ES-I3 (cell line): Measurements from ENCODE around the gene ST6GALNAC3.

Source experiments
- H3K36me3 ChIP-seq: 2 replicates; pipeline ENCODE4 v1.6.1; 2013; ENCODE audit warnings: mild to moderate bottlenecking, low read length, control low read depth, moderate library complexity; ENCODE audit not compliant: insufficient read depth
- H3K4me1 ChIP-seq: 2 replicates; pipeline ENCODE4 v1.6.1; 2013; ENCODE audit warnings: mild to moderate bottlenecking, control low read depth, low read length; ENCODE audit not compliant: insufficient read depth
- H3K9ac ChIP-seq: 2 replicates; pipeline ENCODE4 v1.6.1; 2013; ENCODE audit warnings: low read depth, mild to moderate bottlenecking, low read length, moderate library complexity
- H3K9me3 ChIP-seq: 2 replicates; pipeline ENCODE4 v1.6.1; 2013; ENCODE audit warnings: mild to moderate bottlenecking, low read length, moderate library complexity; ENCODE audit not compliant: control insufficient read depth, insufficient read depth

Gene ST6GALNAC3

GRCh38 chr1:76366726-76367125 lies 292.2 kb downstream of the ST6GALNAC3 start:
- H3K9ac ChIP-seq = no peak overlapping the region
- no peaks in the 10 kb centered on the region for H3K9me3 ChIP-seq
- H3K4me1 ChIP-seq = no peaks in the 10 kb centered on the region
- H3K36me3 ChIP-seq = no peaks in the 10 kb centered on the region

DNA sequence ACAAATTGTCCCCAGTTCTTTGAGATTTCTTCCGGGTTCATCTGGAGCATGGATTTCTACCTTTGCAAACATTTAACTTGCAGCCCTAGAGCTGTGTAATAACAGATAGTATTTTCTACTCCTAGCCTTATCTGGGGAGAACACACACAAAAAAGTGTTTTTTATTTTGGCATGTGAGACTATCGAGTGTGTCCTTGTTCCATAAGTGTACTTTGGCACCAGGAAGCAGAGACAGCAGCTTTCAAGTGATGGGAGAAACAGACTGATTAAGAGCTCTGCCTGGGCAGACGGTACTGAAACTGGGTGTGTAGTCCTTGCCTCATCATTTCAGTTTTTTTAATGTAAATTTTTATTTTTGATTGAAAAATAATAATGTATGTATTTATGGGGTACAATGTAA lies 297.4 kb downstream of the ST6GALNAC3 start:
- H3K9ac ChIP-seq = no peak overlapping the region
- H3K36me3 ChIP-seq = no peaks in the 10 kb centered on the region
- peaks cover 10% of the 10 kb centered on the region; the same call in 1 of the 2 replicates for H3K4me1 ChIP-seq
- no peaks in the 10 kb centered on the region for H3K9me3 ChIP-seq

DNA sequence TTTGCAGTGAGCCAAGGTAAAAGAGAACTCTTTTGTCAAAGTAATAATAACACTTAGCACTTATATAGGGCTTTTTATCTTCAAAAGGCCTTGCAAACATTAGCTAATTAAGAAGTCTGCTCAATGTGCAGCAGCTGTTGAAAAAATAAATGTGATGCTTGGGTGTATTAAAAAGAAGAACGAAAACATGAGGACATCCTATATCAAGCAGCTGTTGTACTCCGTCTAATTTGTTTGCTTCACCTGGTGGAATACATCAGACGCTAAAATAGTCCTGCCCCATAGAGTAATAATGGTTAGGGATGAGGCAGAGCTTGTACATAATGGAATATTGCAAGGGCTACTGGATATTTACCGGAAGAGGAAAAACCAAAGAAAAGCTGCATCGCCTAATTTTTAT lies 299.5 kb downstream of the ST6GALNAC3 start:
- Histone ChIP-seq H3K4me1 (peaks cover 10% of the 10 kb centered on the region; the same call in 1 of the 2 replicates), H3K36me3 (no peaks in the 10 kb centered on the region), H3K9me3 (no peaks in the 10 kb centered on the region), H3K9ac (no peak overlapping the region)

GRCh38 chr1:76377247-76377646 lies 302.7 kb downstream of the ST6GALNAC3 start:
- no peaks in the 10 kb centered on the region for H3K36me3 ChIP-seq
- H3K4me1 ChIP-seq = peaks cover 16% of the 10 kb centered on the region; the same call in 1 of the 2 replicates
- no peak overlapping the region for H3K9ac ChIP-seq
- no peaks in the 10 kb centered on the region for H3K9me3 ChIP-seq

DNA sequence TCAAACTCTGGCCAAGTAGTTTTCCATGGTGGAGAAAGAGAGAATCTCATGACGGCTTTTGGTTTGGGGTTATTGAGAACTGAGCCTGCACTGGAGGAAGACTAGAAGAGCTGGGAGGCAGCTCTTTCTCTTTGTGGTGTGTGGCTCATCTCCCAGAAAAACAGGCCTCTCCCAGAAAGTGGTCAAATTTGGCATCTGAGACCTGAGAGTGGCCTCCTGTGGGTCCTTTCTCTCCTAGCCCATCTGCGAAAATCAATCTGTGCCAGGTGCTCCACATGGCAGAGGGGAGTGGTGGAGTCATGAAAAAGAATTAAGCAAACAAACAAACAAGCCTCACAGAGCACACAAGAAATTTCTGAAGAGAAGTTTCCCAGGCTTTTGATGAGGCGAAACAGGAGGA lies 305.0 kb downstream of the ST6GALNAC3 start:
- Histone ChIP-seq H3K9ac (no peak overlapping the region), H3K9me3 (no peaks in the 10 kb centered on the region), H3K4me1 (peaks cover 6% of the 10 kb centered on the region; the same call in 1 of the 2 replicates), H3K36me3 (no peaks in the 10 kb centered on the region)

GRCh38 chr1:76381450-76382097 lies 307.0 kb downstream of the ST6GALNAC3 start:
- Histone ChIP-seq H3K9me3 (no peaks in the 10 kb centered on the region), H3K36me3 (no peaks in the 10 kb centered on the region), H3K9ac (no peak overlapping the region), H3K4me1 (peaks cover 6% of the 10 kb centered on the region; the same call in 1 of the 2 replicates)

- no peak overlapping the region for H3K9ac ChIP-seq
Observed at GRCh38 chr1:76388261-76388660, 313.7 kb downstream of the ST6GALNAC3 start.

DNA sequence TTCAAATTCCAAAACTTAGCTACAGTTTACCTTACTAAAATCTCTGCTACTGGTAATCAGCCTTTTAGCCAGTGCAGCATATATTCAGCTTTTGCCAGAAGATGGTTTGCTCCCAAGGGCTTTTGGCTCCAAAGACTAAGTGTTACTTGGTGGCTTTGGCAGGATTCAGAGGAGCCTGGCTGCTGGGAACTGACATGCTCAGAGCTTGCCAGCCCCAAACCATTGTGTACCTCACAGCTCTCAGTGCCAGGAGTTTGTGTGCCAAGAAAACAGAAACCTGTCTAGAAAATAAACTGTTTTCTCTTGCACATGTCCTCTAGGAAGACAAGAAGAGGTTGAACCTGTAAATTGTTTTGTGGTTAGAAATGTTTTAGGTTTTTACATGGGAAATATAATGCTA lies 315.9 kb downstream of the ST6GALNAC3 start:
- H3K9ac ChIP-seq = no peak overlapping the region
- H3K36me3 ChIP-seq = no peaks in the 10 kb centered on the region
- H3K4me1 ChIP-seq = no peaks in the 10 kb centered on the region

More at GRCh38 chr1:76388261-76388660, 313.7 kb downstream of the ST6GALNAC3 start:
- H3K36me3 ChIP-seq = no peaks in the 10 kb centered on the region
- H3K4me1 ChIP-seq = no peaks in the 10 kb centered on the region
- no peaks in the 10 kb centered on the region for H3K9me3 ChIP-seq

GRCh38 chr1:76395059-76395458 lies 320.5 kb downstream of the ST6GALNAC3 start:
- H3K9ac ChIP-seq = no peak overlapping the region
- no peaks in the 10 kb centered on the region for H3K36me3 ChIP-seq
- H3K4me1 ChIP-seq = no peaks in the 10 kb centered on the region
- no peaks in the 10 kb centered on the region for H3K9me3 ChIP-seq

More for the DNA sequence above, 315.9 kb downstream of the ST6GALNAC3 start:
- H3K9me3 ChIP-seq = no peaks in the 10 kb centered on the region

DNA sequence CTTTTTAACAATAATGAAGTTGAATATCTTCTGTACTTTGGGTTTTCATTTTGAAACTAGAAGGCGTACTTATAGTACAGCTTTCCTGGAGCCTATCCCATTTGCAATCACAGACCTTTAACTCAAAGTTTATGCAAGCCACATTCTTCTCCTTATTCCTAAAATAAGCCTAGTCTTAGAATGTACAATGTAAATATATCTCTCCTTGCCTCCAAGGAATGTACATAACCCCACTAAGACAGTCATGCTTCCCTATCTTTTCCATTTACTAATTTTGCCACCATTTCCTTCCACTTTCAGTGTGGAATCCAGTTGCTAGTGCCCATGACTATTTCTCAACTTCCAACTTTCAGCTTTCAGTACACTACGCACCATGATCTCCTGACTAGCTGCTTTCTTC lies 327.6 kb downstream of the ST6GALNAC3 start:
- Histone ChIP-seq H3K36me3 (no peaks in the 10 kb centered on the region), H3K9me3 (no peaks in the 10 kb centered on the region; the same call in 1 of the 2 replicates), H3K4me1 (no peaks in the 10 kb centered on the region), H3K9ac (no peak overlapping the region)

DNA sequence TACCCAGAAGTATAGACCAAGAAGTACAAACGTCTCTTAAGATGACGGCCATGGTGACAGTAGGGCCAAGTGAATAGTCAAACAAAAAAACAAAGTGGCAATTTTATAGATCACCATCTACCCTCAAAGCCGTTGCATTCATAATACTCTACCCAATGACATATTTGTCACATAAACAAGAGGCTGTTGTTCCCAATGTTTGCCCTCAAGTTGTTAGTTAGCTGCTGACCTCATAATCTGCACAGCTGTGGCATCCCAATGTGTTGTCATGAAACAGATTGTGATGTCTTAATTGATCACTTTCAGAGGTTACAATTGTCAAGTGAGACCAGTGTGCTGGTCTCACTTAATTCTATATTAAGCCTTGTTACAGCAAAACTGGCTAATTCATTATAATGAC lies 333.8 kb downstream of the ST6GALNAC3 start:
- no peaks in the 10 kb centered on the region for H3K9me3 ChIP-seq
- no peak overlapping the region for H3K9ac ChIP-seq
- peaks cover 11% of the 10 kb centered on the region for H3K4me1 ChIP-seq
- no peaks in the 10 kb centered on the region for H3K36me3 ChIP-seq

- H3K9me3 ChIP-seq = no peaks in the 10 kb centered on the region
- no peak overlapping the region for H3K9ac ChIP-seq
- H3K4me1 ChIP-seq = peaks cover 11% of the 10 kb centered on the region
- no peaks in the 10 kb centered on the region for H3K36me3 ChIP-seq
Observed at GRCh38 chr1:76410499-76410898, 336.0 kb downstream of the ST6GALNAC3 start.

DNA sequence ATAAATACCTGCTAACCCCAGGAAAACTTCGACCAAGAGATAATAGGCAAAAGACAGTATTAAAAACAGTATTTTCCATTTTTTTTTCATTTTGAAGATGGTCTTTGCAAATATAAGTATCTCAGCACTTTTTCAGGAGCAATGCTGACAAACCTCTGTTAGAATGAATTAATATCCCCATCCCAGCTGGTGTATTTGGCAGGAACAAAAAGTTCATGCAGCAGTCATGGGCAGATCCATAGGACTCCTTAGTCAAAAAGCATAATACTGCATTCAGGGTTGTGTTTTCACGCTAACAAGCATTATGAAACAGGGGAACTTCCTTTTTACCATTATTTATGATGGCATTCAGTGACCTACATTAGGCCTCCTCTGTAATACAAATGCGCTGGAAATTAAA lies 344.0 kb downstream of the ST6GALNAC3 start:
- Histone ChIP-seq H3K9ac (no peak overlapping the region), H3K4me1 (no peaks in the 10 kb centered on the region), H3K36me3 (no peaks in the 10 kb centered on the region), H3K9me3 (no peaks in the 10 kb centered on the region)

DNA sequence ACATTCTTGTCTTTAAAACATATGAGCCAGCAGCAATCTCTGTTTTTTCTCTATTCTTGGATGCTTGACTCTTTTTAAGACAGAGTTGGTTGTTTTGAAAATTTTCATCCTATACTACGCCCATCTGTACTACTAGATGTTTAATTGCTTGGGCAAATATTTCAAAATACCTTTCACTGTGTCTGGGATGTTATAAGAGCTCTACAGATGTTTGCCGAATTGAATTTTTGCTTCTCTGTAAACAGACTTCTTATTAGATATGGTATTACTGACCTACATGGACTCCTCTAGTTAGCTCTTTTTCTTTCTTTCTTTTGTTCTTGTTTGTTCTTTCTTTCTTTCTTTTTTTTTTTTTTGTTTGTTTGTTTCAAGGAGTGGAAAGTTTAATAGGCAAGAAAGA lies 345.1 kb downstream of the ST6GALNAC3 start:
- Histone ChIP-seq H3K4me1 (no peaks in the 10 kb centered on the region), H3K36me3 (no peaks in the 10 kb centered on the region), H3K9me3 (no peaks in the 10 kb centered on the region), H3K9ac (no peak overlapping the region)
